PC-3 (cell line): ENCODE results near the gene PTPN14. TPM values are rescaled to one million over a fixed set of nuclear protein-coding genes. Genes with fewer than 3 reads are reported as not detected.

Source experiments
- ATAC-seq: fragments of 200-7000 bp; cut with Tn5 transposase; 2 replicates; pipeline ENCODE4 v1.9.1; 2020; ENCODE audit warnings: mild to moderate bottlenecking, moderate library complexity
- BruUV-seq: library from RNA; stranded (reverse); fragments of 400-500 nt; replicated peaks from 2 replicates; lab custom pipeline; 2021; lab: Mats Ljungman, UMichigan
- CTCF ChIA-PET: fragments of 300-600 bp; sonication (Branson Sonifier 250); formaldehyde crosslinking; loops from one replicate; lab custom pipeline; 2022; ENCODE audit warnings: antibody characterized with exemption; lab: Charles Lee
- POLR2A ChIA-PET: fragments of 300-600 bp; sonication (Branson Sonifier 250); formaldehyde crosslinking; loops from one replicate; lab custom pipeline; 2022; ENCODE audit warnings: antibody characterized with exemption; ENCODE audit not compliant: unreplicated experiment; lab: Charles Lee
- DNase-seq: peaks from one replicate; pipeline ENCODE4 v3.0.0-alpha.2; 2015
- H2AFZ ChIP-seq: fragments of 300-600 bp; sonication (generic); 2 replicates; pipeline ENCODE4 v1.6.0; 2016; ENCODE audit warnings: antibody characterized with exemption, low read length
- H3F3A ChIP-seq: fragments of 300-600 bp; sonication (generic); one replicate; pipeline ENCODE4 v1.6.0; 2017; ENCODE audit warnings: antibody characterized with exemption, low read length, control low read depth, mild to moderate bottlenecking; ENCODE audit not compliant: unreplicated experiment
- H3K27ac ChIP-seq: fragments of 300-600 bp; sonication (generic); 2 replicates; pipeline ENCODE4 v1.5.1; 2016; ENCODE audit warnings: mild to moderate bottlenecking, low read length
- H3K27me3 ChIP-seq: fragments of 300-600 bp; sonication (generic); 2 replicates; pipeline ENCODE4 v1.6.1; 2016; ENCODE audit warnings: low read length, mixed read lengths
- H3K36me3 ChIP-seq: fragments of 300-600 bp; sonication (generic); 2 replicates; pipeline ENCODE4 v1.6.1; 2016; ENCODE audit warnings: low read depth, mixed run types, low read length, mixed read lengths
- H3K4me1 ChIP-seq: fragments of 300-600 bp; sonication (generic); 2 replicates; pipeline ENCODE4 v1.5.1; 2016; ENCODE audit warnings: low read length; ENCODE audit not compliant: insufficient read depth
- H3K4me2 ChIP-seq: fragments of 300-600 bp; sonication (generic); 2 replicates; pipeline ENCODE4 v1.6.0; 2016; ENCODE audit warnings: low read length
- H3K4me3 ChIP-seq: fragments of 300-600 bp; sonication (generic); 2 replicates; pipeline ENCODE4 v1.5.1; 2016; ENCODE audit warnings: mild to moderate bottlenecking, low read length, mixed read lengths
- H3K79me2 ChIP-seq: fragments of 300-600 bp; sonication (generic); 2 replicates; pipeline ENCODE4 v1.6.1; 2017; ENCODE audit warnings: low read length, mixed read lengths
- H3K9ac ChIP-seq: fragments of 300-600 bp; sonication (generic); 2 replicates; pipeline ENCODE4 v1.6.0; 2016; ENCODE audit warnings: mild to moderate bottlenecking, low read length
- H3K9me2 ChIP-seq: fragments of 300-600 bp; sonication (generic); replicated peaks from 2 replicates; pipeline ENCODE4 v1.6.1; 2016; ENCODE audit warnings: mixed run types, low read length, mixed read lengths
- H3K9me3 ChIP-seq: fragments of 300-600 bp; sonication (generic); 2 replicates; pipeline ENCODE4 v1.6.1; 2016; ENCODE audit warnings: low read length, mixed read lengths
- H4K20me1 ChIP-seq: fragments of 300-600 bp; sonication (generic); 2 replicates; pipeline ENCODE4 v1.6.1; 2016; ENCODE audit warnings: low read length, mixed read lengths
- EZH2 ChIP-seq: fragments of 300-600 bp; sonication (generic); IDR thresholded peaks from one replicate; pipeline ENCODE4 v1.6.1; 2017; ENCODE audit warnings: antibody characterized with exemption, mild to moderate bottlenecking, low read length; ENCODE audit not compliant: unreplicated experiment
- EZH2phosphoT487 ChIP-seq: fragments of 300-600 bp; sonication (generic); IDR thresholded peaks from 2 replicates; pipeline ENCODE4 v1.6.1; 2018; ENCODE audit warnings: mild to moderate bottlenecking, antibody characterized with exemption, low read length, borderline replicate concordance
- intact Hi-C: fragments of 100-400 bp; cut with micrococcal nuclease; formaldehyde crosslinking; loops from 2 replicates; pipeline ENCODE4 v1.9.0; 2023
- total RNA-seq: library from RNA; depleted of rRNA; stranded (reverse); fragments of >200 nt; gene quantifications from 2 replicates; pipeline ENCODE4 v1.2.3, GENCODE V29; 2014
- TF ChIP-seq, protein P1 (sequence below): fragments of 300-600 bp; sonication (generic); conservative IDR thresholded peaks from 2 replicates; pipeline ENCODE4 v1.5.1; 2017; ENCODE audit warnings: antibody characterized with exemption, low read depth, mild to moderate bottlenecking, low read length

The PTPN14 gene
- total RNA-seq, 1 experiment from 2014 or later: 12.6 TPM

GRCh38 chr1:214360525-214361164, 190.8 kb downstream of the PTPN14 start:
- intact Hi-C loops: no loop called here
- Histone ChIP-seq H3K4me3 (no peak overlapping the region), H3K9me3 (no peaks in the 10 kb centered on the region), H3K27ac (no peak overlapping the region), H3K79me2 (no peaks in the 10 kb centered on the region), H3K27me3 (no peaks in the 10 kb centered on the region), H3K4me2 (no peak overlapping the region), H3F3A (no peaks in the 10 kb centered on the region), H3K4me1 (no peaks in the 10 kb centered on the region), H3K9me2 (no peaks in the 10 kb centered on the region), H3K9ac (no peak overlapping the region), H2AFZ (no peak overlapping the region), H4K20me1 (no peaks in the 10 kb centered on the region), H3K36me3 (peaks cover 53% of the 10 kb centered on the region)
- CTCF ChIA-PET: no interaction called here
- DNase-seq: no peak
- TF ChIP-seq, protein P1, sequence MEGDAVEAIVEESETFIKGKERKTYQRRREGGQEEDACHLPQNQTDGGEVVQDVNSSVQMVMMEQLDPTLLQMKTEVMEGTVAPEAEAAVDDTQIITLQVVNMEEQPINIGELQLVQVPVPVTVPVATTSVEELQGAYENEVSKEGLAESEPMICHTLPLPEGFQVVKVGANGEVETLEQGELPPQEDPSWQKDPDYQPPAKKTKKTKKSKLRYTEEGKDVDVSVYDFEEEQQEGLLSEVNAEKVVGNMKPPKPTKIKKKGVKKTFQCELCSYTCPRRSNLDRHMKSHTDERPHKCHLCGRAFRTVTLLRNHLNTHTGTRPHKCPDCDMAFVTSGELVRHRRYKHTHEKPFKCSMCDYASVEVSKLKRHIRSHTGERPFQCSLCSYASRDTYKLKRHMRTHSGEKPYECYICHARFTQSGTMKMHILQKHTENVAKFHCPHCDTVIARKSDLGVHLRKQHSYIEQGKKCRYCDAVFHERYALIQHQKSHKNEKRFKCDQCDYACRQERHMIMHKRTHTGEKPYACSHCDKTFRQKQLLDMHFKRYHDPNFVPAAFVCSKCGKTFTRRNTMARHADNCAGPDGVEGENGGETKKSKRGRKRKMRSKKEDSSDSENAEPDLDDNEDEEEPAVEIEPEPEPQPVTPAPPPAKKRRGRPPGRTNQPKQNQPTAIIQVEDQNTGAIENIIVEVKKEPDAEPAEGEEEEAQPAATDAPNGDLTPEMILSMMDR: no peak
- TF ChIP-seq EZH2: no peak
- no peak for TF ChIP-seq EZH2phosphoT487
- POLR2A ChIA-PET: no interaction called here
- no TSS peak for BruUV-seq
- ATAC-seq: no peak

DNA sequence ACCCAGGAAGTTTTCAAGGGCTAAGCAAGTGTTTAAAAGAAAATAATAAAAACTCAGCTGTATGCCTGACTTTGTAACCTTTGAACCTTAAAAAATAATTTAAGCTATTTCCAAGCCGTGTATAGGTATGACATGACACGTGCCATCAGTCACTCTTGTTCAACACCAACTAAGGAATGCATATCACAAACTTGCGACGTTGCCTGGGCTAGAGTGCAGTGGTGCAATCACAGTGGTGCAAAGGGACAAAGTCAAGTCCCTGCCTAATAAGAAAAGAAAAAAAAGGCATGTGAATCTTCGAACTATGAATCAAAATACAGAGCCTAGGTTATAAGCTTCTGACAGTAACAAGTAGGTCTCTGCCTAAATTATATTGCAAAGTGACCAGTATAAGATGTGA, 191.3 kb downstream of the PTPN14 start:
- ChIA-PET POLR2A (no interaction called here), CTCF (no interaction called here)
- H3K79me2 ChIP-seq: no peaks in the 10 kb centered on the region
- no peaks in the 10 kb centered on the region for H3K9me2 ChIP-seq
- BruUV-seq: no TSS peak
- no peak for DNase-seq
- no peaks in the 10 kb centered on the region for H3K9me3 ChIP-seq
- TF ChIP-seq EZH2 (no peak), EZH2phosphoT487 (no peak)
- TF ChIP-seq, protein P1: no peak
- H2AFZ ChIP-seq: no peak overlapping the region
- H4K20me1 ChIP-seq: no peaks in the 10 kb centered on the region
- H3K4me2 ChIP-seq: no peak overlapping the region
- no peak overlapping the region for H3K27ac ChIP-seq
- H3F3A ChIP-seq: no peaks in the 10 kb centered on the region
- no peak overlapping the region for H3K4me3 ChIP-seq
- no peaks in the 10 kb centered on the region for H3K4me1 ChIP-seq
- H3K9ac ChIP-seq: no peak overlapping the region
- intact Hi-C loops: no loop called here
- H3K36me3 ChIP-seq: peaks cover 51% of the 10 kb centered on the region
- H3K27me3 ChIP-seq: no peaks in the 10 kb centered on the region
- no peak for ATAC-seq

GRCh38 chr1:214354440-214355148, 196.8 kb downstream of the PTPN14 start:
- H3K36me3 ChIP-seq: peaks cover 23% of the 10 kb centered on the region; the same call in 1 of the 2 replicates
- BruUV-seq: TSS peak; percentile 4

More at GRCh38 chr1:214354440-214355148, 196.8 kb downstream of the PTPN14 start:
- DNase-seq (no peak), ATAC-seq (no peak)
- no peak for TF ChIP-seq EZH2phosphoT487
- TF ChIP-seq, protein P1: no peak
- no peak for TF ChIP-seq EZH2
- Histone ChIP-seq H3K4me2 (no peak overlapping the region), H3K4me3 (no peak overlapping the region), H3K9me2 (no peaks in the 10 kb centered on the region), H3K27ac (no peak overlapping the region), H3F3A (no peaks in the 10 kb centered on the region), H3K4me1 (no peaks in the 10 kb centered on the region), H3K79me2 (no peaks in the 10 kb centered on the region), H2AFZ (no peak overlapping the region), H3K27me3 (no peaks in the 10 kb centered on the region), H3K9ac (no peak overlapping the region), H4K20me1 (no peaks in the 10 kb centered on the region), H3K9me3 (no peaks in the 10 kb centered on the region)
- POLR2A ChIA-PET: no interaction called here
- CTCF ChIA-PET: no interaction called here
- intact Hi-C loops: no loop called here
